Panc1 (cell line): ENCODE results near the gene ACOX3. TPM values are rescaled to one million over a fixed set of nuclear protein-coding genes. Genes with fewer than 3 reads are reported as not detected.

Experiments
- ATAC-seq: fragments of 200-7000 bp; cut with Tn5 transposase; 2 replicates; pipeline ENCODE4 v1.9.1; 2020; ENCODE audit warnings: mild to moderate bottlenecking, moderate library complexity
- BruUV-seq: library from RNA; stranded (reverse); fragments of 400-500 nt; replicated peaks from 2 replicates; lab custom pipeline; 2021; lab: Mats Ljungman, UMichigan
- CTCF ChIA-PET: fragments of 300-600 bp; sonication (Branson Sonifier 250); formaldehyde crosslinking; loops from one replicate; lab custom pipeline; 2022; ENCODE audit warnings: antibody characterized with exemption; lab: Charles Lee
- POLR2A ChIA-PET: fragments of 300-600 bp; sonication (Branson Sonifier 250); formaldehyde crosslinking; loops from one replicate; lab custom pipeline; 2022; ENCODE audit warnings: antibody characterized with exemption; lab: Charles Lee
- DNase-seq: peaks from one replicate; pipeline ENCODE4 v3.0.0-alpha.2; 2010; ENCODE audit warnings: low read depth, low spot score
- H3K27ac ChIP-seq: 2 replicates; pipeline ENCODE4 v1.5.1; 2011; ENCODE audit warnings: mild to moderate bottlenecking, low read length, inconsistent platforms
- H3K27me3 ChIP-seq: fragments of 200-500 bp; sonication (Bioruptor generic); 2 replicates; pipeline ENCODE4 v1.6.0; 2014; ENCODE audit warnings: low read length, inconsistent platforms; ENCODE audit not compliant: control insufficient read depth, insufficient read depth
- H3K36me3 ChIP-seq: fragments of 200-500 bp; sonication (Bioruptor generic); 2 replicates; pipeline ENCODE4 v1.5.1; 2014; ENCODE audit warnings: inconsistent platforms, mild to moderate bottlenecking, low read length, moderate library complexity; ENCODE audit not compliant: control insufficient read depth, insufficient read depth
- H3K4me1 ChIP-seq: 2 replicates; pipeline ENCODE4 v1.5.1; 2011; ENCODE audit warnings: inconsistent platforms, mild to moderate bottlenecking, low read length, moderate library complexity; ENCODE audit not compliant: control insufficient read depth, insufficient read depth
- H3K4me3 ChIP-seq, 2 experiments: 2 replicates each; pipeline ENCODE4 v1.5.1; 2011 to 2012; ENCODE audit warnings: low read depth in 2 of 2, low read length in 2 of 2, mild to moderate bottlenecking in 2 of 2, inconsistent platforms in 1 of 2, moderate library complexity in 1 of 2
- H3K9me3 ChIP-seq: fragments of 200-500 bp; sonication (Bioruptor generic); 2 replicates; pipeline ENCODE4 v1.5.1; 2014; ENCODE audit warnings: low read depth, mild to moderate bottlenecking, inconsistent platforms, low read length, moderate library complexity; ENCODE audit not compliant: control insufficient read depth, insufficient read depth
- CTCF ChIP-seq: fragments of 450-650 bp; IDR thresholded peaks from 2 replicates; pipeline ENCODE4 v1.5.1; 2017; ENCODE audit warnings: mild to moderate bottlenecking
- POLR2AphosphoS5 ChIP-seq: IDR thresholded peaks from 2 replicates; pipeline ENCODE4 v1.6.1; 2012; ENCODE audit warnings: mild to moderate bottlenecking, low read depth, low read length, moderate library complexity
- REST ChIP-seq, 2 experiments: IDR thresholded peaks; 2 replicates each; pipeline ENCODE4 v1.6.1; 2011 to 2012; ENCODE audit warnings: low read depth in 2 of 2, control low read depth in 1 of 2, low read length in 1 of 2, mild to moderate bottlenecking in 1 of 2, moderate library complexity in 1 of 2; ENCODE audit not compliant: insufficient read depth in 1 of 2
- SIN3A ChIP-seq: IDR thresholded peaks from 2 replicates; pipeline ENCODE4 v1.6.1; 2012; ENCODE audit warnings: low read depth, mild to moderate bottlenecking, low read length, moderate library complexity, borderline replicate concordance; ENCODE audit not compliant: insufficient read depth
- TCF7L2 ChIP-seq: IDR thresholded peaks from 2 replicates; pipeline ENCODE4 v1.6.1; 2011; ENCODE audit warnings: mild to moderate bottlenecking, low read depth, low read length, inconsistent platforms
- in situ Hi-C: cut with HindIII; loops from 2 replicates; pipeline ENCODE4 v1.10.0; 2016; ENCODE audit warnings: low sequenced_read_pairs, low pct_unique_long_range_greater_than_20kb
- intact Hi-C: fragments of 100-400 bp; cut with micrococcal nuclease; formaldehyde crosslinking; loops from one replicate; pipeline ENCODE4 v1.10.0; 2022; ENCODE audit not compliant: unreplicated experiment
- total RNA-seq: library from RNA; stranded (reverse); gene quantifications from one replicate; pipeline ENCODE4 v1.2.1, GENCODE V29; 2021; ENCODE audit not compliant: unreplicated experiment

Gene ACOX3
- total RNA-seq, 1 experiment from 2014 or later = 15.4 TPM

- Histone ChIP-seq H3K36me3 (no peaks in the 10 kb centered on the region), H3K27me3 (no peaks in the 10 kb centered on the region), H3K4me3 (no peak overlapping the region), H3K9me3 (no peaks in the 10 kb centered on the region), H3K27ac (no peak overlapping the region), H3K4me1 (no peaks in the 10 kb centered on the region)
- intact Hi-C loops = no loop called here
- BruUV-seq = no TSS peak
- in situ Hi-C loops = no loop called here
- ATAC-seq = no peak
- CTCF ChIA-PET = no interaction called here
- no peak for DNase-seq
- POLR2A ChIA-PET = no interaction called here
- TF ChIP-seq POLR2AphosphoS5 (no peak), CTCF (no peak), SIN3A (no peak), TCF7L2 (no peak), REST (IDR thresholded peaks at IDR 0.05; ENCODE audit: insufficient read depth in 1 of 2, low read depth in 2 of 2, low read length in 1 of 2) (no peak)
Measured at GRCh38 chr4:8350841-8351461, 89.6 kb downstream of the ACOX3 start.

- Histone ChIP-seq H3K4me1 (no peaks in the 10 kb centered on the region), H3K27me3 (no peaks in the 10 kb centered on the region), H3K4me3 (no peak overlapping the region), H3K36me3 (no peaks in the 10 kb centered on the region), H3K9me3 (no peaks in the 10 kb centered on the region), H3K27ac (no peak overlapping the region)
- TF ChIP-seq POLR2AphosphoS5 = no peak
- BruUV-seq = no TSS peak
- DNase-seq (no peak), ATAC-seq (no peak)
- ChIA-PET POLR2A (no interaction called here), CTCF (no interaction called here)
- intact Hi-C loops = no loop called here
- in situ Hi-C loops = no loop called here
Measured at GRCh38 chr4:8350352-8350751, 90.2 kb downstream of the ACOX3 start.

GRCh38 chr4:8349664-8350236, 90.8 kb downstream of the ACOX3 start:
- BruUV-seq = no TSS peak
- H3K4me3 ChIP-seq = no peak overlapping the region
- no peaks in the 10 kb centered on the region for H3K9me3 ChIP-seq
- no peaks in the 10 kb centered on the region for H3K4me1 ChIP-seq
- in situ Hi-C loops = no loop called here
- ATAC-seq (no peak), DNase-seq (no peak)
- no peaks in the 10 kb centered on the region for H3K36me3 ChIP-seq
- TF ChIP-seq REST (IDR thresholded peaks at IDR 0.05; ENCODE audit: insufficient read depth in 1 of 2, low read depth in 2 of 2, low read length in 1 of 2) (no peak), TCF7L2 (no peak), SIN3A (no peak), CTCF (no peak), POLR2AphosphoS5 (no peak)
- intact Hi-C loops = no loop called here
- CTCF ChIA-PET = interaction anchor here (0.7 kb wide), 1 partner anchor 17 kb away, joined by 4 read pairs; no protein-coding TSS in a partner anchor
- no peak overlapping the region for H3K27ac ChIP-seq
- no peaks in the 10 kb centered on the region for H3K27me3 ChIP-seq
- POLR2A ChIA-PET = no interaction called here
